Type B pancreatic cell (in vitro differentiated cells): ENCODE results near the gene PTRHD1. TPM values are rescaled to one million over a fixed set of nuclear protein-coding genes. Genes with fewer than 3 reads are reported as not detected.

Experiments
- DNase-seq: peaks from one replicate; pipeline ENCODE4 v3.0.0; 2021; ENCODE audit warnings: mixed read lengths; ENCODE audit not compliant: unreplicated experiment; ENCODE audit errors: extremely low spot score
- H3K27ac Mint-ChIP-seq: 2 replicates; pipeline ENCODE4 v1.8.0; 2021; ENCODE audit warnings: mild to moderate bottlenecking, mixed read lengths
- H3K27me3 Mint-ChIP-seq: 2 replicates; pipeline ENCODE4 v1.8.0; 2021; ENCODE audit warnings: mixed read lengths
- H3K36me3 Mint-ChIP-seq: 2 replicates; pipeline ENCODE4 v1.8.0; 2021; ENCODE audit warnings: mixed read lengths
- H3K4me1 Mint-ChIP-seq: one replicate; pipeline ENCODE4 v1.8.0; 2021; ENCODE audit warnings: mixed read lengths; ENCODE audit not compliant: unreplicated experiment
- H3K4me3 Mint-ChIP-seq: 2 replicates; pipeline ENCODE4 v1.8.0; 2021; ENCODE audit warnings: mild to moderate bottlenecking, mixed read lengths
- H3K9me3 Mint-ChIP-seq: 2 replicates; pipeline ENCODE4 v1.8.0; 2021; ENCODE audit warnings: mixed read lengths
- total RNA-seq: library from RNA; stranded (reverse); gene quantifications from 2 replicates; pipeline ENCODE4 v1.2.1, GENCODE V29; 2021; ENCODE audit warnings: low replicate concordance
- TF ChIP-seq, protein P1 (sequence below): fragments of 200-600 bp; sonication (generic); conservative IDR thresholded peaks from 2 replicates; pipeline ENCODE4 v1.5.0; 2021; ENCODE audit warnings: antibody characterized with exemption, mild to moderate bottlenecking

PTRHD1 gene
- total RNA-seq, 1 donor from 2014 or later = 23.1 TPM

DNA sequence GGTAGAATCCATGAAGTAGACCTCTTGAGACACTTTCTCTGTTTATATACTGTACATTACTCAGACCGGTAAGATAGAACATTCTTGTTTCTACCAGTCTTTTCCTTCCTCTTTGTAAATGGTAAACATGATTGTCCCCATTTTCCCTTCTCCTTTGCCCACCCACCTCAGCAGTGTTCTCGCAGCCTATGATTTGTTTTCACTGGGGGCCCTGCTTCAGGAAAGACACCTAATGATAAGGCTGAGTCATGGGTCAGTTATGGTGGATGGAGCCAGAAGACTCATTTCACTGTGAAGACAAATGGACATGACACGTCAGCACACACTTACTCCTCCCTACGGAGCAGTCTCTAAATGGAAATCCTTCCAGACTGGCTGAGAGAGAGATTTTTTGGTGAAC is 23.7 kb upstream of the PTRHD1 start:
- Mint-ChIP-seq H3K36me3 (peaks cover 40% of the 10 kb centered on the region), H3K4me3 (no peak overlapping the region), H3K9me3 (no peaks in the 10 kb centered on the region), H3K27me3 (no peaks in the 10 kb centered on the region), H3K27ac (no peak overlapping the region), H3K4me1 (peaks cover 4% of the 10 kb centered on the region)
- TF ChIP-seq, protein P1, sequence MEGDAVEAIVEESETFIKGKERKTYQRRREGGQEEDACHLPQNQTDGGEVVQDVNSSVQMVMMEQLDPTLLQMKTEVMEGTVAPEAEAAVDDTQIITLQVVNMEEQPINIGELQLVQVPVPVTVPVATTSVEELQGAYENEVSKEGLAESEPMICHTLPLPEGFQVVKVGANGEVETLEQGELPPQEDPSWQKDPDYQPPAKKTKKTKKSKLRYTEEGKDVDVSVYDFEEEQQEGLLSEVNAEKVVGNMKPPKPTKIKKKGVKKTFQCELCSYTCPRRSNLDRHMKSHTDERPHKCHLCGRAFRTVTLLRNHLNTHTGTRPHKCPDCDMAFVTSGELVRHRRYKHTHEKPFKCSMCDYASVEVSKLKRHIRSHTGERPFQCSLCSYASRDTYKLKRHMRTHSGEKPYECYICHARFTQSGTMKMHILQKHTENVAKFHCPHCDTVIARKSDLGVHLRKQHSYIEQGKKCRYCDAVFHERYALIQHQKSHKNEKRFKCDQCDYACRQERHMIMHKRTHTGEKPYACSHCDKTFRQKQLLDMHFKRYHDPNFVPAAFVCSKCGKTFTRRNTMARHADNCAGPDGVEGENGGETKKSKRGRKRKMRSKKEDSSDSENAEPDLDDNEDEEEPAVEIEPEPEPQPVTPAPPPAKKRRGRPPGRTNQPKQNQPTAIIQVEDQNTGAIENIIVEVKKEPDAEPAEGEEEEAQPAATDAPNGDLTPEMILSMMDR = no peak
- no peak for DNase-seq

DNA sequence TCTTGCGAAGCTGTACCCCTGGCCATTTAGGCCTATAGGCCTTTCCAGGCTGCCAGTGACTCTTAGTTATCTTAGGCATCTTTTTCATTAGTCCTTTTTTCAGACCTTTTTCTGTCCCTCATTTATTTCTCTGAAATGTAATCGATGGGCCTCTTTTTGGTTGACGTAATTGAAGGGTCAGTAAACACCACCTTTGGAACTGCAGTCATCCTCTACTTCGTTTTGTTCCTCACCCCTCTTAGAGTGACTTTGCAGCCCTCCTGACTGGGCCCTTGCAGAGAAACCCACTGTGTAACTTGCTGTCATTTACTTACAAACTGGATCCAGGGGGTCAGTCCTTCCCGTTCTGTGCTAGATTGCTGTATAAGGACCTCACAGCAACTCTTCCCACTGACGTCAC is 23.2 kb upstream of the PTRHD1 start:
- Mint-ChIP-seq H3K27ac (no peak overlapping the region), H3K36me3 (peaks cover 42% of the 10 kb centered on the region)

DNA sequence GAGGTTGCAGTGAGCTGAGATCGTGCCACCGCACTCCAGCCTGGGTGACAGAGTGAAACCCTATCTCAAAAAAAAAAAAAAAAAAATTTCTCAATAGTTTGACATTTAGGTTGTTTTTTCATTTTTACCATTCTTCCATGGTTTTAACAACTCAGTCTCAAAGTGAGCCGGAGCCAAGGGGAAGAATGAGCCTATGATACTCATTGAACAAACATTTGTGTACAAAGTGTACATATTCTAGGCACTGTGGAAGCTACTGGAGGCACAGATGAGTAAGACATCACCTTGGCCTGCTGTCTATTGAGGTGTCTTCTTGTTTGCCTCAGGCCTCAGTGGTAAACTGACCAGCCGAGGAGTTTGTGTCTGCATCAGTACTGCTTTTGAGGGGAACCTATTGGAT is 22.0 kb upstream of the PTRHD1 start:
- TF ChIP-seq, protein P1 = no peak
- peaks cover 4% of the 10 kb centered on the region for H3K4me1 Mint-ChIP-seq
- no peak overlapping the region for H3K27ac Mint-ChIP-seq
- H3K4me3 Mint-ChIP-seq = no peak overlapping the region
- H3K36me3 Mint-ChIP-seq = peaks cover 37% of the 10 kb centered on the region
- no peaks in the 10 kb centered on the region for H3K9me3 Mint-ChIP-seq
- no peak for DNase-seq
- no peaks in the 10 kb centered on the region for H3K27me3 Mint-ChIP-seq

More for the DNA sequence above, 23.2 kb upstream of the PTRHD1 start:
- Mint-ChIP-seq H3K9me3 (no peaks in the 10 kb centered on the region), H3K4me1 (peaks cover 4% of the 10 kb centered on the region), H3K27me3 (no peaks in the 10 kb centered on the region), H3K4me3 (no peak overlapping the region)
- TF ChIP-seq, protein P1 = no peak
- DNase-seq = peak; percentile 25

DNA sequence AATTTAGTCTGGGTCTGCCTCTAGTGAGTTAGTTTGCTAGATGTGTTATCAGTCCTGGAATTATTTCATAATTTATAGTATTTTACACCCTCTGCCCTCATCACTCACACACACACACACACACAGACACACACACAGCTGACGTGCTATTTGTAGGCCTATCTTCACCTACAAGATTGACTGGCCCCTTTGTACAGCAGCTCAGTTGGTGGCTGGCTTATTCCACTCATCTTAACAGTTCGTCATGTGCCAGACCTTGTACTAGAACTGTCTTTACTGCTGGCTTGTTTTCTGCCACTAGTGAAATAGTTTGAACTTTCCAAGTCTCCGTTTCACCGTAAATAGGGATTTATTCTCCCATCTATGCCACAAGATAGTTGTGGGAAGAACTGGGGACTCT is 21.3 kb upstream of the PTRHD1 start:
- no peak for DNase-seq
- TF ChIP-seq, protein P1 = no peak
- Mint-ChIP-seq H3K9me3 (no peaks in the 10 kb centered on the region), H3K4me3 (no peak overlapping the region), H3K36me3 (peaks cover 37% of the 10 kb centered on the region), H3K27ac (no peak overlapping the region), H3K4me1 (peaks cover 4% of the 10 kb centered on the region), H3K27me3 (no peaks in the 10 kb centered on the region)

DNA sequence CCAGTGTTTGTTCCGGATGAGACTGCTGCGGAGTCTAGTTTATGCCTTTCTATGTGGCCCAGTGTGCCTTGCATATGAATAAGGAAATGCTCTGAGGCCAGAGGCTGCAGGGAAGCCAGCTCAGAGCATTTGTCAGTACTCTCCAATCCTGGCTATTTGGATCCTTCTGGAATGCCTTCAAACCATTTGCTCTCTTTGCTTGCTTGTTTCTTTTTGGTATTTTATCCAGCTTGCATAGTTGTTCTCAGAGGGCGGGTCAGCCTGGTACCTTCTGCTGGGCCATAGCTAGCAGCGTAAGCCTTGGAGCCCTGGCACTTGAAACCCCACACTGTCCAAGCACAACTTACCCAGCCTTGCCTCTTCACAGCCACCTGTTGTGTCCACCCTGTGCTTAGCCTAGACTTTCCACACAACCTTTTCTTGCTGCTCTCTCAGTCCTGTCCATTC is 20.5 kb upstream of the PTRHD1 start:
- peaks cover 4% of the 10 kb centered on the region for H3K4me1 Mint-ChIP-seq
- no peaks in the 10 kb centered on the region for H3K27me3 Mint-ChIP-seq
- no peaks in the 10 kb centered on the region for H3K9me3 Mint-ChIP-seq
- H3K36me3 Mint-ChIP-seq = peaks cover 37% of the 10 kb centered on the region
- H3K4me3 Mint-ChIP-seq = no peak overlapping the region
- DNase-seq = no peak
- TF ChIP-seq, protein P1 = no peak
- no peak overlapping the region for H3K27ac Mint-ChIP-seq
